ENCODE measurements around the gene DEPDC5. TPM values are rescaled to one million over a fixed set of nuclear protein-coding genes. Genes with fewer than 3 reads are reported as not detected.
A peak's percentile ranks its signal among the peaks of the same experiment; 100 is the strongest.

DEPDC5 gene
- total RNA-seq, 1 experiment from 2014 or later: 8.8 TPM

GRCh38 chr22:31846161-31847115 is 92.6 kb downstream of the DEPDC5 start:
- DNase-seq (ENCODE audit: extremely low read depth, low read depth): no peak

- no peak for DNase-seq (ENCODE audit: extremely low read depth, low read depth)
Measured at GRCh38 chr22:31848411-31848810, 94.6 kb downstream of the DEPDC5 start.

- no peak for DNase-seq (ENCODE audit: extremely low read depth, low read depth)
Measured at GRCh38 chr22:31850135-31850534, 96.3 kb downstream of the DEPDC5 start.

- no peak for DNase-seq (ENCODE audit: extremely low read depth, low read depth)
Measured at GRCh38 chr22:31852691-31853421, 99.0 kb downstream of the DEPDC5 start.

- no peak for DNase-seq (ENCODE audit: extremely low read depth, low read depth)
Measured at GRCh38 chr22:31853736-31854495, 100.1 kb downstream of the DEPDC5 start.

GRCh38 chr22:31857247-31857646 is 103.4 kb downstream of the DEPDC5 start:
- DNase-seq (ENCODE audit: extremely low read depth, low read depth): no peak

GRCh38 chr22:31861226-31861840 is 107.5 kb downstream of the DEPDC5 start:
- no peak for DNase-seq (ENCODE audit: extremely low read depth, low read depth)

GRCh38 chr22:31866918-31867317 is 113.1 kb downstream of the DEPDC5 start:
- DNase-seq (ENCODE audit: extremely low read depth, low read depth): no peak

GRCh38 chr22:31867386-31868153 is 113.8 kb downstream of the DEPDC5 start:
- no peak for DNase-seq (ENCODE audit: extremely low read depth, low read depth)

GRCh38 chr22:31869739-31870138 is 115.9 kb downstream of the DEPDC5 start:
- no peak for DNase-seq (ENCODE audit: extremely low read depth, low read depth)

GRCh38 chr22:31870890-31871289 is 117.1 kb downstream of the DEPDC5 start:
- peak; percentile 72 for DNase-seq (ENCODE audit: extremely low read depth, low read depth)

GRCh38 chr22:31871480-31871879 is 117.7 kb downstream of the DEPDC5 start:
- DNase-seq (ENCODE audit: extremely low read depth, low read depth): no peak

- DNase-seq (ENCODE audit: extremely low read depth, low read depth): peak; percentile 30
Measured at GRCh38 chr22:31872209-31872608, 118.4 kb downstream of the DEPDC5 start.

GRCh38 chr22:31874821-31875220 is 121.0 kb downstream of the DEPDC5 start:
- no peak for DNase-seq (ENCODE audit: extremely low read depth, low read depth)

GRCh38 chr22:31876156-31876920 is 122.5 kb downstream of the DEPDC5 start:
- DNase-seq (ENCODE audit: extremely low read depth, low read depth): no peak

- no peak for DNase-seq (ENCODE audit: extremely low read depth, low read depth)
Measured at GRCh38 chr22:31879585-31879984, 125.8 kb downstream of the DEPDC5 start.

- no peak for DNase-seq (ENCODE audit: extremely low read depth, low read depth)
Measured at GRCh38 chr22:31881200-31881599, 127.4 kb downstream of the DEPDC5 start.

GRCh38 chr22:31881865-31882264 is 128.0 kb downstream of the DEPDC5 start:
- no peak for DNase-seq (ENCODE audit: extremely low read depth, low read depth)

GRCh38 chr22:31882971-31883370 is 129.2 kb downstream of the DEPDC5 start:
- no peak for DNase-seq (ENCODE audit: extremely low read depth, low read depth)
